Kidney (tissue), 14 donors: ENCODE results near the gene RIMS4. TPM values are rescaled to one million over a fixed set of nuclear protein-coding genes. Genes with fewer than 3 reads are reported as not detected.

Experiments used
- DNase-seq, 5 donors: peaks; one replicate each; pipeline ENCODE4 v3.0.0-alpha.2; 2013 to 2020
- FAIRE-seq: peaks from 2 replicates; lab custom pipeline; 2012; peaks lifted over from hg19 to GRCh38; lab: Jason Lieb, UNC
- H3K27ac ChIP-seq, 2 donors: one replicate each; pipeline ENCODE4 v1.7.0; 2013; ENCODE audit warnings: low read depth in 2 of 2, low read length in 2 of 2, inconsistent platforms in 1 of 2
- H3K27me3 ChIP-seq: one replicate; pipeline ENCODE4 v1.7.1; 2013; ENCODE audit warnings: low read length, inconsistent platforms; ENCODE audit not compliant: control insufficient read depth, insufficient read depth
- H3K36me3 ChIP-seq, 3 donors: one replicate each; pipeline versions ENCODE4 v1.7.0 to v1.7.1; 2013; ENCODE audit warnings: low read length in 3 of 3, control low read depth in 1 of 3, inconsistent platforms in 1 of 3; ENCODE audit not compliant: insufficient read depth in 3 of 3, control insufficient read depth in 2 of 3
- H3K4me1 ChIP-seq, 3 donors: one replicate each; pipeline versions ENCODE4 v1.7.0 to v1.7.1; 2013; ENCODE audit warnings: low read length in 3 of 3, inconsistent platforms in 1 of 3, low read depth in 1 of 3; ENCODE audit not compliant: control insufficient read depth in 2 of 3, insufficient read depth in 2 of 3
- H3K4me3 ChIP-seq, 3 donors: one replicate each; pipeline versions ENCODE4 v1.7.0 to v1.8.1; 2013; ENCODE audit warnings: low read length in 3 of 3, control low read depth in 1 of 3, inconsistent platforms in 1 of 3
- H3K9ac ChIP-seq, 3 donors: one replicate each; pipeline versions ENCODE4 v1.7.0 to v1.7.1; 2013; ENCODE audit warnings: low read length in 3 of 3, control low read depth in 1 of 3, inconsistent platforms in 1 of 3
- H3K9me3 ChIP-seq, 3 donors: one replicate each; pipeline versions ENCODE4 v1.7.0 to v1.7.1; 2013; ENCODE audit warnings: low read length in 3 of 3, control low read depth in 1 of 3, inconsistent platforms in 1 of 3; ENCODE audit not compliant: control insufficient read depth in 2 of 3, insufficient read depth in 1 of 3
- CTCF ChIP-seq: IDR thresholded peaks from 3 replicates; pipeline ENCODE4 v1.5.1; 2012; ENCODE audit warnings: mild to moderate bottlenecking, moderate library complexity, borderline replicate concordance; ENCODE audit not compliant: insufficient read depth; ENCODE audit errors: extremely low read depth
- intact Hi-C: fragments of 100-400 bp; cut with DNase I; formaldehyde crosslinking; loops from one replicate; pipeline ENCODE4 v1.11.1; 2022
- polyA plus RNA-seq: library from polyadenylated mRNA; stranded (reverse); fragments of 350-450 nt; fragmentation: Illumina TruSeq; extraction: RNeasy Lipid Tissue Mini Kit (QIAGEN cat#74804); gene quantifications from one replicate; pipeline ENCODE4 v1.2.3, GENCODE V29; 2014; ENCODE audit warnings: low read depth, low replicate concordance; ENCODE audit not compliant: insufficient read depth
- total RNA-seq: library from RNA; stranded (reverse); fragmentation: NEBNext Ultra II Directional; extraction: Animal tissue kit (Norgen Biotek cat#: 25700); gene quantifications from one replicate; pipeline ENCODE4 v1.2.1, GENCODE V29; 2021
- donor health status: control.
- donor health status: control.
- donor health status: control.
- donor health status: control.
- donor health status: control.
- donor health status: DM: yes; HTN: yes; CAD: no.
- donor health status: Normal renal cell carcinoma (clear cell type).

RIMS4 gene
- total and polyA plus RNA-seq, 2 donors from 2014 or later, result 0.13 TPM; not detected in 1

GRCh38 chr20:44834693-44835092, 24.3 kb upstream of the RIMS4 start:
- no peak overlapping the region for H3K27ac ChIP-seq
- no peak overlapping the region for H3K9ac ChIP-seq
- no peaks in the 10 kb centered on the region for H3K9me3 ChIP-seq
- DNase-seq, result no peak
- no peak for TF ChIP-seq CTCF
- H3K4me3 ChIP-seq, result no peak overlapping the region
- H3K36me3 ChIP-seq, result no peaks in the 10 kb centered on the region
- FAIRE-seq, result no peak
- no peaks in the 10 kb centered on the region for H3K4me1 ChIP-seq
- no peaks in the 10 kb centered on the region for H3K27me3 ChIP-seq
- intact Hi-C loops, result no loop called here

- no peak for FAIRE-seq
- no peaks in the 10 kb centered on the region for H3K27me3 ChIP-seq
- no peak for DNase-seq
- H3K27ac ChIP-seq, result no peak overlapping the region
- no peaks in the 10 kb centered on the region for H3K36me3 ChIP-seq
- no peak overlapping the region for H3K4me3 ChIP-seq
- no peaks in the 10 kb centered on the region for H3K9me3 ChIP-seq
- intact Hi-C loops, result no loop called here
- no peaks in the 10 kb centered on the region for H3K4me1 ChIP-seq
- TF ChIP-seq CTCF, result no peak
- H3K9ac ChIP-seq, result no peak overlapping the region
These were observed 23.1 kb upstream of the RIMS4 start for GRCh38 chr20:44833437-44833836.

- H3K36me3 ChIP-seq, result no peaks in the 10 kb centered on the region
- H3K27me3 ChIP-seq, result no peaks in the 10 kb centered on the region
- H3K9ac ChIP-seq, result no peak overlapping the region
- no peak for DNase-seq
- intact Hi-C loops, result no loop called here
- FAIRE-seq, result no peak
- no peak for TF ChIP-seq CTCF
- no peak overlapping the region for H3K27ac ChIP-seq
- no peaks in the 10 kb centered on the region for H3K9me3 ChIP-seq
- H3K4me1 ChIP-seq, result no peaks in the 10 kb centered on the region
- H3K4me3 ChIP-seq, result no peak overlapping the region
These were observed 22.4 kb upstream of the RIMS4 start for GRCh38 chr20:44832724-44833123.

- no peak for TF ChIP-seq CTCF
- Histone ChIP-seq H3K4me1 (no peaks in the 10 kb centered on the region), H3K27ac (no peak overlapping the region), H3K27me3 (no peaks in the 10 kb centered on the region), H3K4me3 (no peak overlapping the region), H3K9ac (no peak overlapping the region), H3K36me3 (no peaks in the 10 kb centered on the region), H3K9me3 (no peaks in the 10 kb centered on the region)
- FAIRE-seq, result no peak
- DNase-seq, result no peak
- intact Hi-C loops, result no loop called here
These were observed 20.6 kb upstream of the RIMS4 start for GRCh38 chr20:44830995-44831394.
